Endothelial cell of umbilical vein (primary cell): ENCODE results near the gene DUSP19. TPM values are rescaled to one million over a fixed set of nuclear protein-coding genes. Genes with fewer than 3 reads are reported as not detected.

Experiments
- BruUV-seq: library from RNA; stranded (reverse); fragments of 400-500 nt; replicated peaks from 2 replicates; lab custom pipeline; 2021; lab: Mats Ljungman, UMichigan
- CTCF ChIA-PET: fragments of 300-600, 350-600 bp; sonication (Branson Sonifier 250); formaldehyde crosslinking; loops from one replicate; lab custom pipeline; 2021; ENCODE audit warnings: antibody characterized with exemption, inconsistent platforms; lab: Charles Lee
- POLR2A ChIA-PET: fragments of 300-600, 350-600 bp; sonication (Branson Sonifier 250); formaldehyde crosslinking; loops from one replicate; lab custom pipeline; 2021; ENCODE audit warnings: antibody characterized with exemption, inconsistent platforms; lab: Charles Lee
- DNase-seq: peaks from one replicate; pipeline ENCODE4 v3.0.0-alpha.2; 2011; ENCODE audit warnings: low read depth, low spot score
- FAIRE-seq: peaks from 2 replicates; lab custom pipeline; 2011; peaks lifted over from hg19 to GRCh38; lab: Jason Lieb, UNC
- H2AFZ ChIP-seq: 2 replicates; pipeline ENCODE4 v1.6.0; 2012; ENCODE audit warnings: low read depth, low read length, control low read depth, inconsistent platforms
- H3K27ac ChIP-seq: 2 replicates; pipeline ENCODE4 v1.5.1; 2011; ENCODE audit warnings: low read depth, mild to moderate bottlenecking, control low read depth, low read length, moderate library complexity; ENCODE audit not compliant: insufficient read depth
- H3K27me3 ChIP-seq, 2 experiments: 2 replicates each; pipeline versions ENCODE4 v1.6.0 to v1.6.1; 2011; ENCODE audit warnings: low read length in 2 of 2, mixed read lengths in 1 of 2; ENCODE audit not compliant: control insufficient read depth in 2 of 2, insufficient read depth in 2 of 2
- H3K36me3 ChIP-seq, 2 experiments: 2 replicates in 1 of 2; 3 replicates in 1 of 2; pipeline ENCODE4 v1.5.1; 2011; ENCODE audit warnings: low read length in 2 of 2, mild to moderate bottlenecking in 1 of 2, moderate library complexity in 1 of 2; ENCODE audit not compliant: control insufficient read depth in 2 of 2, insufficient read depth in 2 of 2; ENCODE audit errors: extremely low read depth in 1 of 2
- H3K4me1 ChIP-seq: 3 replicates; pipeline ENCODE4 v1.5.1; 2011; ENCODE audit warnings: mild to moderate bottlenecking, low read length; ENCODE audit not compliant: control insufficient read depth, insufficient read depth; ENCODE audit errors: extremely low read depth
- H3K4me2 ChIP-seq: 2 replicates; pipeline ENCODE4 v1.6.1; 2011; ENCODE audit warnings: low read length, control low read depth, mixed read lengths; ENCODE audit not compliant: insufficient read depth
- H3K4me3 ChIP-seq, 3 experiments: fragments of 200-600 bp in 1 of 3; sonication (generic), shearing (Covaris generic) in 1 of 3; replicated peaks in 1 of 3; 2 replicates each; pipeline ENCODE4 v1.5.1; 2011 to 2016; ENCODE audit warnings: control low read depth in 3 of 3, low read length in 3 of 3, mild to moderate bottlenecking in 2 of 3, inconsistent platforms in 1 of 3, low read depth in 1 of 3, moderate library complexity in 1 of 3; ENCODE audit not compliant: insufficient read depth in 1 of 3
- H3K79me2 ChIP-seq: 2 replicates; pipeline ENCODE4 v1.6.0; 2012; ENCODE audit warnings: low read length, inconsistent platforms; ENCODE audit not compliant: control insufficient read depth, insufficient read depth
- H3K9ac ChIP-seq: replicated peaks from 2 replicates; pipeline ENCODE3; 2011; ENCODE audit warnings: low read length, control low read depth; ENCODE audit not compliant: insufficient read depth; ENCODE audit errors: extremely low read depth
- H3K9me1 ChIP-seq: replicated peaks from 3 replicates; pipeline ENCODE4 v1.6.0; 2011; ENCODE audit warnings: mild to moderate bottlenecking, low read length; ENCODE audit not compliant: control insufficient read depth, insufficient read depth; ENCODE audit errors: extremely low read depth
- H3K9me3 ChIP-seq: replicated peaks from 2 replicates; pipeline ENCODE4 v1.5.1; 2012; ENCODE audit warnings: low read length, inconsistent platforms; ENCODE audit not compliant: control insufficient read depth, insufficient read depth
- H4K20me1 ChIP-seq: replicated peaks from 2 replicates; pipeline ENCODE3; 2011; ENCODE audit warnings: mild to moderate bottlenecking, low read length; ENCODE audit not compliant: control insufficient read depth, insufficient read depth; ENCODE audit errors: extremely low read depth
- CTCF ChIP-seq, 2 donors: IDR thresholded peaks; 1 replicate in 1 of 2; 2 replicates in 1 of 2; pipeline ENCODE4 v1.5.1; 2011; ENCODE audit warnings: low read length in 2 of 2, mild to moderate bottlenecking in 2 of 2, moderate library complexity in 2 of 2, control low read depth in 1 of 2, inconsistent platforms in 1 of 2, low read depth in 1 of 2; ENCODE audit not compliant: insufficient read depth in 1 of 2; ENCODE audit errors: extremely low read depth in 1 of 2
- EZH2 ChIP-seq: IDR thresholded peaks from 2 replicates; pipeline ENCODE4 v1.6.1; 2012; ENCODE audit warnings: borderline replicate concordance, low read depth, mild to moderate bottlenecking, moderate library complexity, low read length, inconsistent platforms; ENCODE audit not compliant: severe bottlenecking
- FOS ChIP-seq: IDR thresholded peaks from 2 replicates; pipeline ENCODE4 v1.6.1; 2011; ENCODE audit warnings: mild to moderate bottlenecking, low read length, moderate library complexity, borderline replicate concordance; ENCODE audit not compliant: insufficient read depth
- GATA2 ChIP-seq: IDR thresholded peaks from 2 replicates; pipeline ENCODE4 v1.7.0; 2011; ENCODE audit warnings: low read depth, mild to moderate bottlenecking, moderate library complexity, mixed read lengths, low read length; ENCODE audit not compliant: insufficient read length, insufficient read depth
- JUN ChIP-seq: IDR thresholded peaks from 2 replicates; pipeline ENCODE4 v1.6.1; 2011; ENCODE audit warnings: borderline replicate concordance, low read depth; ENCODE audit not compliant: insufficient read length, insufficient read depth
- MAX ChIP-seq: IDR thresholded peaks from 2 replicates; pipeline ENCODE4 v1.6.1; 2011; ENCODE audit not compliant: insufficient read depth, insufficient read length
- MYC ChIP-seq: IDR thresholded peaks from one replicate; pipeline ENCODE4 v1.6.1; 2011; ENCODE audit warnings: mild to moderate bottlenecking, low read depth, low read length
- POLR2A ChIP-seq: IDR thresholded peaks from 2 replicates; pipeline ENCODE4 v1.6.1; 2012; ENCODE audit warnings: low read depth, mild to moderate bottlenecking, control low read depth, low read length
- POLR2AphosphoS5 ChIP-seq: IDR thresholded peaks from 2 replicates; pipeline ENCODE4 v1.6.1; 2012; ENCODE audit warnings: low read depth, mild to moderate bottlenecking, control low read depth, low read length, moderate library complexity; ENCODE audit not compliant: insufficient read depth
- dilution Hi-C: fragments of 300-500 bp; cut with MboI; formaldehyde crosslinking; loops from one replicate; pipeline ENCODE4 v1.15.0; 2019; ENCODE audit warnings: low sequenced_read_pairs; ENCODE audit not compliant: extremely low pct_ligation_motif_present
- intact Hi-C: fragments of 100-400 bp; cut with micrococcal nuclease; formaldehyde crosslinking; loops from one replicate; pipeline ENCODE4 v1.10.0; 2022
- polyA plus RNA-seq, 4 experiments: library from polyadenylated mRNA; depleted of rRNA in 3 of 4; stranded (reverse) in 3 of 4; unstranded in 1 of 4; fragments of >200 nt; gene quantifications; 2 replicates each; pipeline versions ENCODE4 v1.2.1 to v1.2.3, GENCODE V29; 2011 to 2012; ENCODE audit warnings: missing spikeins in 1 of 4
- total RNA-seq: library from RNA; stranded (reverse); gene quantifications from 2 replicates; pipeline ENCODE4 v1.2.3, GENCODE V29; 2021

DUSP19 gene
- total and polyA plus RNA-seq, 2 donors (not counting 3 experiments of a cell fraction or from before 2014, with no cell fraction given) = 0.69 to 1.9 TPM

GRCh38 chr2:183089192-183089851 lies 10.8 kb downstream of the DUSP19 start:
- FAIRE-seq (no peak), DNase-seq (no peak)
- Histone ChIP-seq H3K4me1 (no peaks in the 10 kb centered on the region), H3K9me1 (no peaks in the 10 kb centered on the region), H2AFZ (no peak overlapping the region), H4K20me1 (no peaks in the 10 kb centered on the region), H3K27ac (no peak overlapping the region), H3K79me2 (no peaks in the 10 kb centered on the region), H3K9ac (no peak overlapping the region), H3K4me3 (no peak overlapping the region), H3K27me3 (no peaks in the 10 kb centered on the region), H3K36me3 (no peaks in the 10 kb centered on the region), H3K4me2 (no peak overlapping the region), H3K9me3 (no peaks in the 10 kb centered on the region)
- intact Hi-C loops (no loop called here), dilution Hi-C loops (no loop called here)
- POLR2A ChIA-PET = no interaction called here
- CTCF ChIA-PET = interaction anchor here (1.7 kb wide), 1 partner anchor 18 kb away, joined by 5 read pairs; no protein-coding TSS in a partner anchor
- TF ChIP-seq POLR2AphosphoS5 (no peak), GATA2 (no peak), MYC (no peak), FOS (no peak), POLR2A (no peak), EZH2 (no peak), JUN (no peak), CTCF (IDR thresholded peaks at IDR 0.05; ENCODE audit: extremely low read depth in 1 of 2, insufficient read depth in 1 of 2, low read depth in 1 of 2, low read length in 2 of 2) (no peak), MAX (no peak)
- no TSS peak for BruUV-seq
